SIG-M5 treated with dmso at 0.1 percent for 504 hours (cell line): ENCODE results near the gene APOBEC3C.
"Not testable (repeated sequence)": the region's sequence is repeated elsewhere in the genome, so short reads cannot be mapped to it uniquely, and the experiment has no call there.

ENCODE experiments used
- DNase-seq: peaks from one replicate; lab custom pipeline; 2025; ENCODE audit not compliant: unreplicated experiment; lab: John Stamatoyannopoulos, UW

APOBEC3C gene

DNA sequence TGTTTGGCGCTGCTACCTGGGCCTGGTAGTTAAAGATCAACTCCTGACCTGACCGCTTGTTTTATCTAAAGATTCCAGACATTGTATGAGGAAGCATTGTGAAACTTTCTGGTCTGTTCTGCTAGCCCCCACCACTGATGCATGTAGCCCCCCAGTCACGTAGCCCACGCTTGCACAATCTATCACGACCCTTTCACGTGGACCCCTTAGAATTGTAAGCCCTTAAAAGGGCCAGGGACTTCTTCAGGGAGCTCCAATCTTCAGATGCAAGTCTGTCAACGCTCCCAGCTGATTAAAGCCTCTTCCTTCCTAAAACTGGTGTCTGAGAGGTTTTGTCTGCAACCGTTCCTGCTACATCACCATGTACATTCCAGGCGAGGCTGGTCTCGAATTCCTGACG, 41.6 kb downstream of the APOBEC3C start:
- no peak for DNase-seq

DNA sequence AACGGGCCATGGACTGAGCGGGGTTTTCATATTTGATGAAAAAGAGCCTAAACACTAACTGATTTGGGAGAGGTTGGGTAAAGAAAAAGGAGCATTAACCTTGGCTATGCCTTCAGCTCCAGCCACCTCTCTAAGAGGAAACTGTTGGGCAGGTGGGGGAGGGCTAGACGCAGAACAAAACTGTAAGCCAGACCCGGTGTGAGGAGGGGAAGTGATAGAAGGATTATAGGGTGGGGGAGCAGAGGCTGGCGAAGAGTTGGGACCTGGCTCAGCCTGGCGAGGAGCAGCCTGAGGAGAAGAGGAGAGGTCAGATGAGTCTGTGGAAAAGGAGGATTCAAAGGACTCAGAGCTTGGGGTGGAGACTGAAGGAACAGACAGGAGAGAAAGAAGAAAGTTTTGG, 47.2 kb downstream of the APOBEC3C start:
- not testable (repeated sequence) for DNase-seq

DNA sequence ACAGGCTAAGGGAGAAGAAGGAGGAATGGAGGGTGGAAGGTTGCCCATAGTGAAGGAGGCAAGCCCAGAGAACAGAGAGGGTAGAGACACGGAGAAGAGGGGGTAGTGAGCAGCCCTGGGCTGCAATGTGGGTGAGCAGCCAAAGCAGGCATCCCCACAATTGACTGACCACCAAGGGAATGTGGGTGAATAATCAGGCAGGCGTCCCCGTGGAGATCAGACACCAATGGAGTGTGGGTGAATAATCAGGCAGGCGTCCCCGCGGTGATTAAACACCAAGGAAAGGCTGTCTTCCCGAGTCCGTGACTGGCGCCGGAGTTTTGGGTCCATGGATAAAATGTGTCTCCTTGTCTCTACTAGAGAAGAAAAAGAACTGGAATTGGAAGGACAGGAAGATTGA, 47.9 kb downstream of the APOBEC3C start:
- DNase-seq = not testable (repeated sequence)

DNA sequence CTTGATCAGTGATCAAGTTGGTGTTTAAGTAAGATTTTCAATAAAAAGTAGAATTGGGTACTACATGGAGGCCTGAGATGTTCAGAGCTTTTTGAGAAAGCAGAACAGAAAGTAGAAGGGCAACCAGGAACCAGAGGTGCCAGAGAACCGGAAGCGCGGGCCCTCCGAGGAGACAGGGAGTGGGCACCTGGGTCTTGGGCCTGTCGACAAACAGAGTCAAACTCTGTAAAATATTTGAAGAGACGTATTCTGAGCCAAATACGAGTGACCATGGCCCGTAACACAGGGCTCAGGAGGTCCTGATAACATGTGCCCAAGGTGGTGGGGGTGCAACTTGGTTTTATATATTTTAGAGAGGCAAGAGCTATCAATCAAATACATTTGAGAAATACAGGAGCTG, 49.8 kb downstream of the APOBEC3C start:
- DNase-seq = not testable (repeated sequence)

DNA sequence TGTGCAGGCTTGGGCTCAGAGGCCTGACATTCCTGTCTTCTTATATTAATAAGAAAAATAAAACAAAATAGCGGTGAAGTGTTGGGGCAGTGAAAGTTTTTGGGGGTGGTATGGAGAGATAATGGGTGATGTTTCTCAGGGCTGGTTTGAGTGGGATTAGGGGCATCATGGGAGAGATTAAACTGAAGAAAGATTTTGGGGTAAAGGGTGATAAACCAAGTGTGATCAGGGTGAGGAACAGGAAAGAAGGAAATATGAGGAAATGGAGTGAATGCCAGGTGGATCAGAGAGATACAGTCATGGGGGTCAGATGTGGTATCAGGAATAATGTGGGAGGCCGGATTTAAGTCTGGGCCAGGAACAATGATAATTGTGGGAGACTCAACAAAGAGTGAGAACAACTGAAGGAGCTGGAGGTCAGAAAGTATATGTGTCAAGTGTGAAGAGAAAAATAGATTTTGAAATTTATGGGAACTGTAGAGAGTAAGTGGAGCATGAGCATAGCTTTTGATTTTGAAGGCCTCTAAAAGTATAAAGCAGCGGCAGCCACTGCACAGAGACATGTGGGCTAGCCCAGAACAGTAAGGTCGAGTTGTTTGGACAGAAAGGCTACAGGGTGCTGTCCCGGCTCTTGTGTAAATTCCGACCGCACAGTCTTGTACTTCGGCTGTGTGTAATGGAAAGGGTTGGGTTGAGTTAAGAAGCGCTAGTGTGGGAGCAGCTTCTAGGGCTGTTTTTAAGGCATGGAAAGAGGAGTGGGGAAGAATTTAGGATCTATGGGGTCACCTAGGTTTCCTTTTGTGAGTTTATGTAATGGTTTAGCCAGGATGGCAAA, 52.6 kb downstream of the APOBEC3C start:
- not testable (repeated sequence) for DNase-seq

DNA sequence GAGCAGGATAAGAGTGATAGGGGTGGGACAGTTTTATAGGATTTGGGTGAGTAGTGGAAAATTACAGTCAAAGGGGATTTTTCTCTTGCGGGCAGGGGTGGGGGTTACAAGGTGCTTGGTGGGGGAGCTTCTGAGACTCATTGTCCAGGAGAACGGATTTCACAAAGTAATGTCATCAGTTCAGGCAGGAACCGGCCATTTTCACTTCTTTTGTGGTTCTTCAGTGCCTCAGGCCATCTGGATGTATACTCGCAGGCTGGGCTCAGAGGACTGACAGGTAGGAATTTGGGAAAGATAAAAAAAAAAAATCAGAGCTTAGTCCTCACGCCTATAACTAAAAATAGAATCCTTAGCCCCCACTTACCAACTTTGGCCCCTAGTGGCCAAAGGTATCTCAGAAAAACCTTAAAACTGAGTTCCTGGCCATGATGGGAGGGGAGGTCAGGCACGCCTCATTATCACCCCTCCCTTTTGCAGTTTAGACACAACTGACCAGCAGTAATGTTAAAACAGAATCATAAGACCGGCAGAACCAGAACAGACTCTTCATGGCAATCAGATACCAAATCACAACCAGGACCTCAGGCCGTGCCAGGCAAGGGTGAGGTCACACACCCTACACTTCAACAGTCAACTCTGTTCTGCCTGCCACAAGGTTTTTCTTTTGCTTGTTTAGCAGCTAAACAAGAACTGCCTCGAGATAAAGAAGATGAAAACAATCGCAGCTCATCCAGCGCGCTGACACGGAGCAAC, 54.2 kb downstream of the APOBEC3C start:
- no peak for DNase-seq
